GM23248 (cell line): Measurements from ENCODE around the gene GRM7.

Experiments
- EZH2 ChIP-seq: fragments of 200-600 bp; sonication (generic); IDR thresholded peaks from 2 replicates; pipeline ENCODE4 v1.6.1; 2018; ENCODE audit warnings: antibody characterized with exemption, mild to moderate bottlenecking; ENCODE audit not compliant: insufficient read depth, poor library complexity, severe bottlenecking
- EZH2phosphoT487 ChIP-seq: fragments of 200-600 bp; sonication (generic); IDR thresholded peaks from 2 replicates; pipeline ENCODE4 v1.6.1; 2018; ENCODE audit warnings: antibody characterized with exemption, moderate library complexity, mild to moderate bottlenecking, low read depth; ENCODE audit not compliant: insufficient read depth

DNA sequence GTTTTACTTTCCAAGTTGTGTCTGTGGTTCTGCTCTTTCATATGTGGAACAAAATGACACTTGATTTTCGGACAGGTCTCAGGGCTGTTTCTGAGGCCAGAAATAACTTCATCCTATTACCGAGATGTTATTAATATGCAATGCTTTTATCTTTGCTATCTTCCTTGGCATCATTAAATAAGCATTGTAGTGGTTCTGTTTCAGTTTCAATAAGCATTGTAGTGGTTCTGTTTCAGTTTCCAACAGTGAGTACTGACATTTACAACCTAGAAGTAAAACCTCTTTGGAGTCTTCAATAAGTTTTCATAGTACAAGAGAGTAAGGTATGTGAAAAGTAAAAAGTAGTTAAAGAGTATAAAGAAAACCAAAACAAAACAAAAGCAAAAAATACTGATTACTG is 746.2 kb downstream of the GRM7 start:
- TF ChIP-seq EZH2 (no peak), EZH2phosphoT487 (no peak)
